DMS53 treated with DMSO at 0.1 percent for 48 hours (cell line): Measurements from ENCODE around the gene EPS8L1.
"Not testable (repeated sequence)": the region's sequence is repeated elsewhere in the genome, so short reads cannot be mapped to it uniquely, and the experiment has no call there.

Source experiments
- DNase-seq: peaks from one replicate; lab custom pipeline; 2025; ENCODE audit not compliant: unreplicated experiment; lab: John Stamatoyannopoulos, UW

Gene EPS8L1

DNA sequence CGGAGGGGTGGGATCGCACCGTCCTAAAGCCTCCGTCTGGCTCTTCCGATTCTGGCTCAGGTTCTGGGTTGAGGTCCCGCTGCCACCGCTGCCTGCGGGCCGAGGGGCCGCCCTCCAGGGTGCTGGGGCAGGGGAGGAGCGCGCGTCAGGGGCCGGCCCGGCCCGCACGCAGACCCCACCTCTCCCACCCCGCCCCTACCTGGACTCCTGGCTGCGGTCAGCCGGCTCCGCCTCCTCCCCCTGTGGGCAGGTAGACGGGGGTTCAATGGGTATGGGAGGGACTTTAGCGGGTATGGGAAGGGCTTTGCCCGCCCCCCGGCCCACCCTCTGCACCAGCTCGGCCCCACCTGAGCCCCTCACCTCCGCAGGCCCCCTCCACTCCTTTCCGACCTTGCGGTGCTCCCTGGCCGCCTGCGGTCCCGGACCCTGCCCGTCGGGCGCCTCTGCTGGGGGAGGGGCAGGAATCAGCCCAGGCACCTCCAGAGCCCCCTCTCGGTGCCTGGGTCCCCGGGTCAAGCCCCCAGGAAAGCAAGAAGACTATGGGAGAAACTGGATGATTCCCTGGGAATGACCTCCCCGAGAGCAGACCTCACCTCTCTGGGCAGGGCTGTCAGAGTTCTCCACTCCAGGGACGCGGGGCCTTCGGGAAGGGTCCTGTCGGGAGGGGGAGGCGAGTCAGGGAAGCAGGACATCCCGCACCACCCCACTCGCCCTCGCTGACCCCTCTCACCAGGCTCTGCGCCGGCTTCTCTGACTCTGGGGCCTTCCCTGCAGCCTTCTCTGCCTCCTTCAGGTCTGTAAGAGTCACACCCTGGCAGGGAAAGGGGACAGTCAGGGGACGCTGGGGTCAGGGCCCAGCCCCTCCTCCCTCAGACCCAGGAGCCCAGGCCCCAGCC lies 17.0 kb downstream of the EPS8L1 start:
- no peak for DNase-seq

DNA sequence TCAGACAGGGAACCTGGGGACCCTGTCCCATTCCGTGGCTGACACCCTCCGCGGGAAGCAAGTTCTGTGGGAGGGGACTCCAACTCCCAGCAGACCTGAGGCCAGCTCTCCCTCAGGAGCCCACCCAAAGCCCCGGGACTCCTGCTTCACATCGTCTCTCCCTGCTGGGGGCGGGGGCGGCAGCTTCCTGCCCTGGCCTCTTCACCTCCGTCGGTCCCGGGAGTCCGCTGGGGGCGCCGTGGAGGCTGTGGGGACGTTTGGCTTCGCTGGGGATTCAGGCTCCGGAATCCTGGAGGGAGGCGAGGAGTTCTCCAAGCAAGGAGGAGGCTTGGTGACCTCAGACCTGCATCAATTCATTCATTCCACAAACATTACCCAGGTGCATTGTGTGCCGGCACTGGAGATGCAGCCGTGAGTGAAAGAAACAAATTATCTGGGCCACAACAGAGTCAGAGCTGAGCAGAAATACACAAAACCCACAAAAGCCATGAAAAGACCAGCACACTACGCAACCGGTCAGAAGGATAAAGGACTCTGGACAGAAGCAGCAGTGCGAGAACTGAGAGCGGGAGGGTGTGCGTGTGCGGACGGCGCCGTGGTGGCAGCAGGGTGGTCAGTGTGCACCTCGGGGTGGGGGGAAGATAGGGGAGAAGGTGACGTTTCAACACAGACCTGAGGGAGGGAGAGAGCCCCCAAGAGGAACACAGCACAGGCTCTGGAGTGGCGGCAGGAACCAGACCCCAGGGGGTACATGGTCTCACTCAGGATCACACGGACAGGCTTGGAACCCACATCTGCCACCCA lies 19.0 kb downstream of the EPS8L1 start:
- DNase-seq = no peak

DNA sequence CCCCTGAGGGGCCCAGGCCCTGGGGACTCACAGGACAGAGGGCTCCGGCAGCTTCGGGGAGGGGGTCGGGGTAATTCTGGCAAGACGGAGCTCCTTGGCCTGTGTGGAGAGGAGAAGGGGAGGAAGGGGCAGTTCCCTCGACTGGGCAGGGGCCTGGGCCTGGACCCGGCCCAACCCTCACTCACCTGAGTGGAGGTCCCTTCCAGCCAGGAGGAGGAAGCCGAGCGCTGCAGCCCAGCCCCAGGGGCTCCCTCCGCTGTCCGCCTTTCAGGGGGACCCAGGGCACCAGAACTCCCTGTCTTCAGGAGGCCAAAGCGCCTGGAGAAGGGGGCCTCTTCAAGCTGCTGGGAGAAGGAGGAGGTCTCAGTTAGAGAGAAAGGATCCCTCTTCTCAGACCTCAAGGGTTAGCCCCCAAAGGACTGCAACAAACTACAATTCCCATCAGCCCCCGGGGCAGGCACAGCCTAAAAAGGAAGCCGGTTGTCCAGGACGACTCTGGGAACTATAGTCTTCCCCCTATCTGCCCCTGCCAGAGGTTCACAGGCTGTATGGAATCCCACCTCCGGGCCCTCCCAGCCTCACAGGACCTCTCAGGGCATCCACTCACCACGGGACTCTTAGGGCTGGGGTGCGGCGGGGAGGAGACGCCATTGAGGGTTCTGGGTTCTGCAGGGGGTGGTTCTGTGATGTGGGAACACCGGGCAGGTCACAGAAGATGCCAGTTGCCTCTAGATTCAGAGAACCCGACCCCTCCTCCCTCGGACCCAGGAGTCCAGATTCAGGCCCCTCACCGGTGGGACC lies 19.8 kb downstream of the EPS8L1 start:
- DNase-seq = no peak

DNA sequence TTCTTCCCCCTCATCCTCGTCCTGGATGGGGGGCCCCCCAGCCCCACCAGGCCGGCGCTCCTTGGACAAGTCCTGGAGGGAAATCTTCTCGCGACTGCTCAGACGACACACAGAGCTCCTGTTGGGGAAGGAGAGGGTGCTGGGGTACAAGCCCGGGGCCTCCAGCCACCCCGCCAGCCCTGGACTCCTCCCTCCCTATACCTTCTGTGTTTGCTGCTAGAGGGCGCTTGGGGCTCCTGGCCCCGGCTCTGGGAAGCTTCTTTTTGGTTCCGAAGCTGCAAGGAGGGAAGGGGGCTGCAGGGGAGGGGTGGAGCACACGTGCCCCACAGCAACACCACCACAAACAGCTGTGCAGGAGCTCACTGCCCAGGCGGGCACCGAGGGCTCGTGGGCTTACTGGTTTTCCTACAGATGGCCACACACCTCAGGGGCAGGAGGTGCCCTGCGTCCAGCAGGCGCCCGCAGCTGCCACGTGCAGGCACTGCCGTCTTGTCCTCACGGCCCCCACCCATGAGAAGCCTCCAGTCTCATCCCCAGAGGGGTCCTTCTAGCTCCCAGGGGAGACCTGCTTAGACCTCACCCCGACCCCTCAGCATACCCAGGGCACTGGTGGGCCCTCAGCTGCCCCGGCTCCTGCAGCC lies 20.5 kb downstream of the EPS8L1 start:
- DNase-seq = no peak

DNA sequence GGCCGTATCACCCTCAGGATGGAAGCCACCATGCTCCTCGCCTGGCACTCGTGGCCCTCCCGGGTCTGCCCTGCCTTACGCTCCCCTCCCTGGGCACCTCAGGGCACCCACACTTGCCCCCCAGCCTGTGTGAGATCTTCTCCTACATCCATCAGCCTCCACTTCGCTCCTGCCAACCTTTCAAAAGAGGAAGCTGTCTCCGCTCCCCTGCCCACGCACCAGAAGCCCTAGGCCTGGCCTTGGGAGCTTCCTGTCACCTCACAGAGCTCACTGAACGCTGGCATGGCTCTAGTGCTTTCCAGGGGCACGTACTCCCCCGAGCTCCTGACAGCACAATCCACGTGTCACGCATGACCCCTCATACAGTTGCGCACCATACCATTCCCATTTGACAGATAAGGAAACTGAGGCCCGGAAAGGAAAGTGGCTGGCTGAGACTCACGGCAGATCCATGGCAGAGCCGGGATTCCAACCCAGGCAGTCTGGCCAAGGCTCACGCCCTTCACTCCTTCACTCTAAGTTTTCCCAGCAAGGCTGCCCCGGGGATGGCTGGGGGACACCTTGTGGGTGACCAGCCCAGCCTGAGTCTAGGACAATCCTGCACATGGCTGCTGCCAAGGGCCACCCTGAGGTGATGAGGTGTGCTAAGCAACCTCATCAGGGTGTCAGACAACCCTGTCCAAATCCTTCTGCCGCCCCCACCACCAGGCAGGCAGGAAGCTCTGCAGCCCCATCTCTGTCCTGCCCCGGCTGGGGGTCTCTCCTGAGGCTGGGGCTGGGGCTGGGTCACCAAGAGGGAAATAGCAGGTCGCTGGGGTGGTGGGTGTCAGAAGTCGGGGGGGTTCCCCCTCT lies 22.4 kb downstream of the EPS8L1 start:
- DNase-seq = no peak

DNA sequence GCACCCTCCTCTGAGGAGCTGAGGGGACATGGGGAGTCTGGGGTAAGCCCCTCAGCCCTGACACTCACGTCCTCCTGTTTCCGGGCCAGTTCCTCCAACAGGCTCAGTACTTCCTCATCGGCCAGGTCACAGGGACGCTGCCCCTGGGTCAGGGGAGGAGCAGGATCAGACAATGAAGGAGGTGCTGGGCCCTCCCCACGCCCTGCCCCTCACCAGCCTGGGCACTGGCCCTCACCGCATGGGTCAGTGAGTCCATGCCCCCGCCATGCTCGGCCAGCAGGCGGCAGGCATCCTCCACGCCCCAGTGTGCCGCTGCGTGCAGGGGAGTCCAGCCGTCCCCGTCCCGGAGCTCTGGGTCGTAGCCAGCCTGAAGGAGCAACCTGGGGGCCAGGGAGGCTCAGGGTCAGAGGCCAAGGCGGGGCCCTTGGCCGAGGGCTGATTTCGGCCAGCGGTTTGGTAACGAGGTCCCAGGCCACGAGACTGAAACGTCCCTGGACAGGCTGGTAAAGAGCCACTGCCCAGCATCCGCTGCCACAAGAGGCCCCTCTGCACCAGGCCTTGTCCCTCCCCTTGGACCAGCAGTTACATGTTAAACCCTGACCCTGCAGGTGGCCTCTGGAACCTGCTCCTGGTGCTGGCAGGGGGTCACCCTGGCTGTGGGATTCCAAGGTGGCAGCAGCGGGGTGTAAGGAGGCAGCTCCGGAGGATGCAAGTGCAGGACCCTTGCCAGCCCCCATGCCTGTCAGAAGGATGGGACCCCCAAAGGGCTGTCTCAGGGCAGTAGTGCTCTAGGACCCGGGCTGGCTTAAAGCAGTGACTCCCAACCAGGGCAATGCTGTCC lies 23.3 kb downstream of the EPS8L1 start:
- DNase-seq = no peak

DNA sequence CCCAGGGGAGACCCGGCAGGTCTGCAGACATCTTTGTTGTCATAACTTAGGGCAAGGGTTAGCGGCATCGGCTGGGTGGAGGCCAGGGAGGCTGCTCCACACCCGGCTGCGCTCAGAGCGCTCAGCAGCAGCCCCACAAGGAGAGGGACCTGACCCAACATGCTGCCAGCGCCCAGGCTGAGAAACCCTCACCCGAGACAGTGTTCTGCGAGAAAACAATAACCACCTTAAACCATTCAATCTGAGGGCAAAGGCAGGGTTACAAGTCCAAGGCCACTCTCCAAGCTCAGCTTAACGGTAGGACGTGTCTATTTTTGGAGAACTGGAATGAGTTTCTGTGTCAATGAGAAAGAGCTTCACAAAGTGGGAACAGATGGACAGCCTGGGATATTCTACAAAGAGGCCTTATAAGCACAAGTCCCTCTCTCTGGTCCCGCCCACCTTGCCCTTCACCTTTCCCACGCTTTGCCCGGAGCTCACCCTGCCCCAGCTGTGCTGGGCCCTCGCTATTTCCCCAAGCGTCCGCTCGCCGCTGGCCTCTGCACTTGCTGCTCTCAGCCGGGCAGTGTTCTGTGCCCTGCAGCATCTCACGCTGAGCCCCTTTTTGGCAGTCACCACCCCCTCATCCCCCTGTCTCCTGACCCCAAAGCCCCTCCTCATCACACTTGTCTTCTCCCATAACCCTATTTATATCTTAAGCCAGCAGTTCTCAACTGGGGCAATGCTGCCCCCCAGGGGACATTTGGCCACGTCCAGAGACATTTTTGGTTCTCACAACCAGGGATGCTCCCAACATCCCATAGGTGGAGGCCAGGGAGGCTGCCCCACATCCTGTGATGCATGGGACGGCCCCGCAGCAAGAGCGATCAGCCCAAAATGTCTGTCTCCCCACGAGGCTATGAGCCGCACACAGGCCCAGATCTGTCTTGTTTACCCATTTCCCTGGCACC lies 24.2 kb downstream of the EPS8L1 start:
- no peak for DNase-seq

DNA sequence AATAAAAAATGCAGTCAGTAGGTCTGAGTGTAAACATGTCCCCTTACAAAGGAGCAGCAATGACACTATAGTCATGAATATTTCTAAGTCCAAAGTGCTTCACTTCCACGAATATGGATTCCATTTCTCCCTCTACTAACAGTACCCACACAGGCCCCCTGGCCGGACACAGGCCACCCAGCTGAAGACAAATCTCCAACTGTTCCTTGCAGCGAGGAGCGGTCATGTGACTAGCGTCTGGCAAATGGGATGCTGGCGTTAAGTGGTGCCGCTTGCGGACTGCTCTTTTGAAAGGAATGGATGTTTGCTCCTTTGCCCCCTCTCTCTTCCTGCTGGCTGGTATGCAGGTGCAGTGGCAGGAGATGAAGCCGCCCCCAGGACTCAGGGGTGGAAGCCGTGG lies 25.6 kb downstream of the EPS8L1 start:
- DNase-seq = no peak

DNA sequence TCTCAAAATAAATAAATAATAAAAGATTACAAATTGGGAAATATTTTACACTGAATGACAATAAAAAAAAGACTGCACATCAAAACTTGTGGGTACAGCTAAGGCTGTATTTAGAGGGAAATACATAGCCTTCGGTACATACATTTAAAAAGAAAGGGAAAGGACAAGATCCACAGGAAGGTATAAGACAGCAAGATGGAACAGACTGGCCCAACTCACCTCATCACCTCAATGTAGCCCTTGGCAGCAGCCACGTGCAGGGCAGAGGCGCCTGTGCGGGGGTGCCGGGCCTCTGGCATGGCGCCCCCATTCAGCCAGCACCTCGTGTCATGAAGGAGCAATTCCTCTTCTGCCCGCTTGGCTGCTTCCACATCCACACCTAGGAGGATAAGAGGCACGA lies 27.5 kb downstream of the EPS8L1 start:
- no peak for DNase-seq

DNA sequence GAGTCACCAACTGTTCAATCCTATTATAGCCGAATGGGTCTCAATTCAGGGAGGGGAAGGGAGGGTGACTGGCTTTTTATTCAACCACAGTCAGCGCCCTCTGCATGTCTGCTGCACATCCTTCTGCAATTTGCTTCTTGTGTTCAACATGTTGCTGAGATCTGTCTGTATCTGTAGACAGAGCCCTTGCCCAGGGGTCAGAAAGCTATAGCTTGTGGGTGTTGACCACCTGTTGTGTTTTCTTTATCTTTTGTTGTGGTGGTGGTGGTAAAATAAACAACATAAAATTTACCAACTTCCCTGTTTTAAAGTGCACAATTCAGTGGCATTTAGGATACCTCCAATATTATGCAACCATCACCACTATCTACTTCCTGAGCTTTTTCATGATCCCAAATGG lies 29.6 kb downstream of the EPS8L1 start:
- DNase-seq = no peak

DNA sequence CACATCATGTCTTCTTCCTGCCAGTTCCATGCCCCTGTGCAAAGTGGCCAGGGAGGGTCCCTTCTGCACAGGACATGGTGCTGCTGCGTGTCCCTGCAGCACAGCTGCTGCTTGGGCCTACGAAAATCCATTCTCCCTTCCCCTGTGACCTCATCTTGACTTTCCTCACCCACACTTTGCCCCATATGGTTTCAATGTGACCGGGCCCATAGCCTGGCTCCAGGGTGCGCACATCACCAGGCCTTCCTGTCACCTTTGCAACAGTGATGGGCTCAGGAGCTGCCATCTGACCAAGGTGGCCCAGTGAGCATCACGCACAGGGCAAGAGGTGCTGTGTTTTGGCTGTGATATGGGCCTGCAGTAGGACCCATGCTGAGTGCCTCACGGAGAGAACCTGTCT lies 30.9 kb downstream of the EPS8L1 start:
- DNase-seq = no peak

DNA sequence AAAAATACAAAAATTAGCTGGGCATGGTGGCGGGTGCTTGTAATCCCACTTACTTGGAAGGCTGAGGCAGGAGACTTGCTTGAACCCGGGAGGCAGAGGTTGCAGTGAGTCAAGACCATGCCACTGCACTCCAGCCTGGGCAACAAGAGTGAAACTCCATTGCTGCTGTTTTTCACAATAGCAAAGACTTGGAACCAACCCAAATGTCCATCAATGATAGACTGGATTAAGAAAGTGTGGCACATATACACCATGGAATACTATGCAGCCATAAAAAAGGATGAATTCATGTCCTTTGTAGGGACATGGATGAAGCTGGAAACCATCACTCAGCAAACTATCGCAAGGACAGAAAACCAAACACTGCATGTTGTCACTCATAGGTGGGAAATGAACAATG lies 31.6 kb downstream of the EPS8L1 start:
- not testable (repeated sequence) for DNase-seq

DNA sequence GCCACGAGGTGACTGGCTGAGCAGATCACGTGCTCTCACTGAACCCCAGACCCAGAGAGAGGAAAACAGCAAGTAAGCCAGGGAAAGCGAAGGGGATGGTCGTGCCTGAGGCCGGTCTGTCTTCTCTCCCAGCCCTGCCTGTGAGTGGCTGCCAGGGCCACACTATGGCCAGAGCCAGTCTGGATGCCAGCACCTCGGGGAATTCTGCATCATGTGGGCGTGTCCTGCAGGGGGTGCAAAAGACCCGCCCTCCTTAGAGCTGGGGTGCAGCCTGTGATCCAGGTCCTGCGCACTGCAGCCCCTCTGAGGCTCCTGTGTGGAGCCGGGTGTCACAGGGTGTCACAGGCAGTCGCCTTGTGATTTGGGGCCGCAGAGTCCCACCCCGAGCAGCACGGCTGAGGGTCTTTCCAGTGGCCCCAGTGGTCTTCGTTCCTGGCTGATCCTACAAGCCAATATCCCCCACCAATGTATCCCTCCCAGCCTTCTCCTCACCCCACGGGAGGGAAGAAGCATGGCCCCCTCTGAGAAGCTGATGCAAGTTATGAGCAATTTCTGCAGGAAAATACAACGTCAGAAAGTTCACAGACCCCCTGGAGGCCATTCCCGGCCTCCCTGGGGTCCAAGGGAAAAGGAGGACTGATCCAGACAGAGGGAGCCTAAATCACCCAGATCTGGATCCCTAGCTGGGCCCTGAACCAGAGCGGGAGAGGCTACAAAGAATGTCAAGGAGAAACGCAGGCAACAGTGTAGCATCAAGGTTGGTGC lies 34.0 kb downstream of the EPS8L1 start:
- DNase-seq = no peak

DNA sequence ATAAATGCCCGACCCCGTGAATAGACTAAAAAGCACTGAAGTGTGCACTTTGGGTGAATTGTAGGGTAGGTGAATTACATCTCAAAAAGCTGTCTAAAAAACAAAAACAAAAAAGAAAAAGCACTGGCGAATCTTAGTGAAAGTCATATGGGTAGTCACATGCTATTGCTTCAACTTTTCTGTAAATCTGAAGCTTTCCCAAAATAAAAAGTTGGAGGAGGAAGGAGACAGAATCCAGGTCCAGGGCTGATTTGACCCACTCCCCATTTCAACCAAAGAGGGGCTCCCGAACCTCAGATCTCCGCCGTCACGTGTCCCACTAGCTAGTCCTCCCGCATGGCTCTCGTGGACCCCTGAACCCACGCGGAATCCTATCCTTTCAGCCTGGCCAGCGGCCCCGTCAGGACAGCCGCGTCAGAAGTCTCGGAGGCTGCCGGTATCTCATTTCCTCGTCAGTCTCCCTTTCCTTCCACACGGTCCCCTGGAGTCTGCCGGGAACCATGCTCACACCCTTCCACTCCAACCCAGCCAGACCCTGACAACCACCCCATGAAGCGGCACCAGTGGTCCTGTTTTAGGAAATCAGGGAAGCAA lies 35.7 kb downstream of the EPS8L1 start:
- DNase-seq = no peak

DNA sequence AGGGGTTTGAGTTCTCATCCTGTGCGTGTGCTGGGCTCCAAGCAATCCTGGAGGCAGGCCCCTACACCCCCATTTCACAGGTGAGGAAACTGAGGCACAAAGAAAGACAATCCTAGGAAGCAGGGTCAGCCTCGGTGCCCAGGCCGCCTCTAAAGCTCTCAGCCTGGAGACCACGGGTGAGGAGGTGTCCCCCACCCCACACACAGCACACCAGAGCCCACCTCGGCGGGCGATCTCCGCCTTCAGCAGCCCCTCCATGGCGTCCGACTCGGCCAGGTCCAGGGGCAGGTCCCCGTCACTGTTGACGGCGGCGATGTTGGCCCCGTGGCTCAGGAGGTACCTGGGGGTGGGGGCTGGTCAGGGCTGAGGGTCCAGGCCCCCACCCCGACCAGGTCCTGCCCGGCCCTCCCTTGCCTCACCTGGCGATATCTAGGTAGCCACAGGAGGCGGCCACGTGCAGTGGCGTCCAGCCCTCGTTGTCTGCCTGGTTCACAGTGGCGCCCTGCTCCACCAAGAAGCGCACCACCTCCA lies 36.6 kb downstream of the EPS8L1 start:
- DNase-seq = no peak

DNA sequence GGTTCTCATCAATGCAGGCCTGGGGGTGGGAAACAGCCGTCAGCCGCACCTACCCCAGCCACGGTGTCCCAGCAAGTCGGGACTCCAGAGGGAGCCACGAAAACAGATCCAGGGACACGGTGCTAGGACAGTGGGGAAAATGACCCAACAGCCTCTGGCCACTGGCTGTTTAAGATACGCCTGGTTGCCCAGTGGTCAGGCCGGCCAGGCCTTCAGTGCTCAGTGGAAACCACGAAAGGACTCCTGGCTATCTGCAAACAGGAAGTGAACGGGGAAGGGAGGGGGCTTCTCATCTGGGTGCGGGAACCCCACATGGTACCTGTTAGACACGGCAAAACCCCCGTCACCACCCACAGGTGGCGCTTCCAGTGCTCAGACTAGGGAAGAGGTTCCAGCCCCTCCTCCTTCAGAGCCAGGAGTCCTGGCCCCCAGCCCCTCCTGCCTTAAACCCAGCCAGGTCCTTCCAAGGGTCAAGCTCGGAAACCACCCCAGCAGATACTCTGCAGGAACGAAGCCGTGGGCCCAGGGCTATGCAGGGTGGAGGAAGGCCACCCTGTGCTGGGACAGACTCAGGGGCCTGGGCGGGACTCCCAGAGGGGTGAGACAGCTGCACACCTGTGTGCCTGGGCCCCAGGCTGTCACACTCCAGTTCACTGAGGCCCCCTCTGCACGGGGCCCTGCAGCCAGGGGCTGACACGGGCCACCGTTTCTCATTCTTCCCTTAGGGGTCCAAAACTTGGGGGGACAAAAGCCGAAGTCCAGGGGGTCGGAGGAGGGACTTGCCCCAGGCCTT lies 37.3 kb downstream of the EPS8L1 start:
- DNase-seq = no peak
